CD8-positive, alpha-beta memory T cell (primary cell): ENCODE results near the gene PLA2G12A. TPM values are rescaled to one million over a fixed set of nuclear protein-coding genes. Genes with fewer than 3 reads are reported as not detected.

ENCODE experiments used
- CTCF ChIA-PET: fragments of 350-600 bp; sonication (Branson Sonifier 250); formaldehyde crosslinking; loops from one replicate; lab custom pipeline; 2021; ENCODE audit warnings: antibody characterized with exemption; lab: Charles Lee
- POLR2A ChIA-PET: fragments of 350-600 bp; sonication (Branson Sonifier 250); formaldehyde crosslinking; loops from one replicate; lab custom pipeline; 2021; ENCODE audit warnings: antibody characterized with exemption; lab: Charles Lee
- DNase-seq, 5 donors: peaks; one replicate each; pipeline versions ENCODE4 v3.0.0 to v3.0.0-alpha.2; 2020 to 2022; ENCODE audit warnings: mixed read lengths in 1 of 5
- H3K27ac ChIP-seq: one replicate; pipeline ENCODE4 v1.7.0; 2013; ENCODE audit warnings: low read depth, mild to moderate bottlenecking, low read length, moderate library complexity
- H3K27me3 ChIP-seq: 2 replicates; pipeline ENCODE4 v1.7.0; 2013; ENCODE audit warnings: low read length, mild to moderate bottlenecking; ENCODE audit not compliant: insufficient read depth, poor library complexity, severe bottlenecking
- H3K36me3 ChIP-seq: 2 replicates; pipeline ENCODE4 v1.7.0; 2013; ENCODE audit warnings: mild to moderate bottlenecking, low read length, moderate library complexity; ENCODE audit not compliant: insufficient read depth
- H3K4me1 ChIP-seq: 2 replicates; pipeline ENCODE4 v1.7.0; 2013; ENCODE audit warnings: mild to moderate bottlenecking, low read length, moderate library complexity; ENCODE audit not compliant: insufficient read depth
- H3K4me3 ChIP-seq: 2 replicates; pipeline ENCODE4 v1.7.0; 2013; ENCODE audit warnings: mild to moderate bottlenecking, low read length
- H3K9me3 ChIP-seq: 2 replicates; pipeline ENCODE4 v1.7.0; 2013; ENCODE audit warnings: mild to moderate bottlenecking, low read length
- H3K27ac Mint-ChIP-seq, 8 donors: one replicate each; pipeline ENCODE4 v1.8.0; 2020 to 2021; ENCODE audit warnings: mixed read lengths in 8 of 8, mild to moderate bottlenecking in 6 of 8, inconsistent platforms in 3 of 8, moderate library complexity in 3 of 8
- H3K27me3 Mint-ChIP-seq, 2 donors: one replicate each; pipeline ENCODE4 v1.8.0; 2020 to 2021; ENCODE audit warnings: mixed read lengths in 2 of 2, mild to moderate bottlenecking in 1 of 2, moderate library complexity in 1 of 2
- H3K36me3 Mint-ChIP-seq, 3 donors: one replicate each; pipeline ENCODE4 v1.8.0; 2020 to 2021; ENCODE audit warnings: mixed read lengths in 3 of 3, inconsistent platforms in 1 of 3, mild to moderate bottlenecking in 1 of 3
- H3K4me1 Mint-ChIP-seq, 3 donors: one replicate each; pipeline ENCODE4 v1.8.0; 2020 to 2021; ENCODE audit warnings: mixed read lengths in 3 of 3, inconsistent platforms in 1 of 3, mild to moderate bottlenecking in 1 of 3
- H3K4me3 Mint-ChIP-seq, 7 donors: one replicate each; pipeline ENCODE4 v1.8.0; 2020 to 2021; ENCODE audit warnings: mixed read lengths in 7 of 7, mild to moderate bottlenecking in 6 of 7, moderate library complexity in 4 of 7, inconsistent platforms in 2 of 7
- H3K9me3 Mint-ChIP-seq, 5 donors: one replicate each; pipeline ENCODE4 v1.8.0; 2020 to 2022; ENCODE audit warnings: mixed read lengths in 5 of 5, mild to moderate bottlenecking in 3 of 5, moderate library complexity in 2 of 5, inconsistent platforms in 1 of 5
- polyA plus RNA-seq: library from polyadenylated mRNA; unstranded; fragments of 300-500 nt; fragmentation: Illumina TruSeq; gene quantifications from one replicate; pipeline ENCODE4 v1.2.3, GENCODE V29; 2021
- total RNA-seq, 2 experiments: library from RNA; stranded (reverse); gene quantifications; one replicate each; pipeline ENCODE4 v1.2.3, GENCODE V29; 2021

PLA2G12A gene
- total and polyA plus RNA-seq, 3 experiments from 2014 or later, result 16.8 to 44.5 (median 23.0) TPM

DNA sequence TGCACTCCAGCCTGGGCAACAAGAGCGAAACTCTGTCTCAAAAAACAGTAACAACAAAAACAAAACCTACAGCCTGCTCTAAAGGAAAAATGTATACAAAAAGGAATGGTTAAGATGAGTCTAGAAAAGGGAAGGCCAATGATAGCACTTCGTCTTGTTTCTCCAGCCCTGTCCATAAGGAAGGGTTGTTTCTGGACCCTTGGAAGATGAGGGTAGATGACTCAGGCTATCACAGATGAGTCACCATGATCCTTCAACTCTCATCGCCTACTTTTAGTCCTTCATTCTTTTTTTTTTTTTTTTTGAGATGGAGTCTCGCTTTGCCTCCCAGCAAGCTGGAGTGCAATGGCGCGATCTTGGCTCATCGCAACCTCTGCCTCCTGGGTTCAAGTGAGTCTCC lies 8.8 kb downstream of the PLA2G12A start:
- DNase-seq, result no peak
- Histone ChIP-seq H3K4me1 (no peaks in the 10 kb centered on the region), H3K27ac (no peak overlapping the region), H3K9me3 (no peaks in the 10 kb centered on the region), H3K27me3 (no peaks in the 10 kb centered on the region), H3K4me3 (no peak overlapping the region), H3K36me3 (peaks cover 4% of the 10 kb centered on the region)
- Mint-ChIP-seq H3K4me1 (peaks cover 5 to 22% (median 9%) of the 10 kb centered on the region in 3 donors), H3K27me3 (no peaks in the 10 kb centered on the region), H3K9me3 (no peaks in the 10 kb centered on the region), H3K27ac (peak overlapping the region in 1 of 8 donors; percentile 38), H3K4me3 (no peak overlapping the region), H3K36me3 (peaks cover 2 to 37% (median 12%) of the 10 kb centered on the region in 3 donors)
- POLR2A ChIA-PET, result no interaction called here
- CTCF ChIA-PET, result no interaction called here

DNA sequence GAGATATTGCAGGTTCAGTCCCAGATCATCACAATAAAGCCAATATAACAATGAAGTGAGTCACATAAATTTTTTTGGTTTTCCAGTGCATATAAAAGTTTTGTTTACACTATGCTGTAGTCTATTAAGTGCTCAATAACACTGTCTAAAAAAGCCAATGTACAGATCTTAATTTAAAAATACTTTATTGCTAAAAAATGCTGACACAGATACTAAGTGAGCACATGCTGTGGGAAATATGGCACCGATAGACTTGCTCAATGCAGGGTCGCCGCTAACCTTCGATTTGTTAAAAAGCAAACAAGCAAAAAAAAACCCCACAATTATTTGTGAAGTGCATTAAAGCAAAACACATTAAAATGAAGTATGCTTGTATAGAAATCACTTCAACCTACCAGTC lies 10.3 kb downstream of the PLA2G12A start:
- Histone ChIP-seq H3K4me1 (no peaks in the 10 kb centered on the region), H3K9me3 (no peaks in the 10 kb centered on the region), H3K4me3 (no peak overlapping the region), H3K36me3 (peaks cover 4% of the 10 kb centered on the region), H3K27me3 (no peaks in the 10 kb centered on the region), H3K27ac (no peak overlapping the region)
- ChIA-PET POLR2A (no interaction called here), CTCF (no interaction called here)
- Mint-ChIP-seq H3K4me1 (peaks cover 3 to 18% (median 4%) of the 10 kb centered on the region in 3 donors), H3K27ac (no peak overlapping the region), H3K27me3 (no peaks in the 10 kb centered on the region), H3K36me3 (peaks cover 0 to 38% (median 13%) of the 10 kb centered on the region in 3 donors), H3K9me3 (no peaks in the 10 kb centered on the region), H3K4me3 (no peak overlapping the region)
- DNase-seq, result no peak

DNA sequence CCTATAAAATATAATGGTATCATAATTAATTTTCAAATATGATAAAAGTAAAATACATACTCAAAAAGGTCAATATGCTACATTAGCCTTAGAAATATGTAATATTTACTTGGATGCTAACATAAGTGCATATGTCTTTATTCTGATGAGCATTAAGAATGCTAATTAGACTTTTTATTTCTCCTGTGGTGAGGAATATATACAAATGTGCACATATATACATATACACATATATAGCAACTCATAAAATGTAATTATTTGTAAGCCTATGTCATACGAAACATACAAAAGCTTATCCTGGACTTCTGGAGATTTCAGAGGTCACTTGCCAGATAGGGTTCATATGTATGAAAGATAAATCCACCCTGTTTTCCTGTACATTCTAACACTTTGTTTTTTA lies 11.1 kb downstream of the PLA2G12A start:
- Mint-ChIP-seq H3K4me3 (no peak overlapping the region), H3K27me3 (no peaks in the 10 kb centered on the region), H3K36me3 (peaks cover 0 to 38% (median 11%) of the 10 kb centered on the region in 3 donors), H3K4me1 (peaks cover 0 to 15% (median 3%) of the 10 kb centered on the region in 3 donors), H3K9me3 (no peaks in the 10 kb centered on the region), H3K27ac (no peak overlapping the region)
- POLR2A ChIA-PET, result no interaction called here
- Histone ChIP-seq H3K4me3 (no peak overlapping the region), H3K4me1 (no peaks in the 10 kb centered on the region), H3K36me3 (peaks cover 4% of the 10 kb centered on the region), H3K27ac (no peak overlapping the region), H3K9me3 (no peaks in the 10 kb centered on the region), H3K27me3 (no peaks in the 10 kb centered on the region)
- CTCF ChIA-PET, result no interaction called here
- DNase-seq, result no peak

DNA sequence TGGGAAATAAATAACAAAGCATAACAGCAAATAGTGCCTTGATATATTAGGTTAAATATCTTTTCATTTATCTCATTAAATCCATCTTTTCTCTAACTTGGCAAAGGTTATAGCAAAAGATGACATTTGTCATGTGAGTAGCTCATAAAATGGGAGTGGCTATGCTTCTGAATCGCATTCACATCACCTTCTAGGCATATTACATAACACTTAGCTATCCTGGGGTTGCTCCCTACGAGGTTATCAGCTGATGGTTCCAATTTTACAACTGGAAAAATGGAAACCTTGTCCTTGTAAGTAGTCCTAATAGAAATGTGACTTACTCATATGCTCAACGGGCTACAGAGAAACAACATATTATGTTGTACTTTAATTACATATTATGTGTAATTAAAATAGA lies 16.4 kb downstream of the PLA2G12A start:
- Histone ChIP-seq H3K9me3 (no peaks in the 10 kb centered on the region), H3K4me1 (no peaks in the 10 kb centered on the region), H3K27me3 (no peaks in the 10 kb centered on the region), H3K36me3 (peaks cover 4% of the 10 kb centered on the region), H3K4me3 (no peak overlapping the region), H3K27ac (no peak overlapping the region)
- Mint-ChIP-seq H3K4me1 (no peaks in the 10 kb centered on the region), H3K4me3 (no peak overlapping the region), H3K9me3 (no peaks in the 10 kb centered on the region), H3K27ac (no peak overlapping the region), H3K36me3 (peaks cover 0 to 55% (median 11%) of the 10 kb centered on the region in 3 donors), H3K27me3 (no peaks in the 10 kb centered on the region)
- CTCF ChIA-PET, result interaction anchor here (0.9 kb wide), 1 partner anchor 12 kb away, joined by 3 read pairs; no protein-coding TSS in a partner anchor
- DNase-seq, result no peak
- POLR2A ChIA-PET, result no interaction called here

DNA sequence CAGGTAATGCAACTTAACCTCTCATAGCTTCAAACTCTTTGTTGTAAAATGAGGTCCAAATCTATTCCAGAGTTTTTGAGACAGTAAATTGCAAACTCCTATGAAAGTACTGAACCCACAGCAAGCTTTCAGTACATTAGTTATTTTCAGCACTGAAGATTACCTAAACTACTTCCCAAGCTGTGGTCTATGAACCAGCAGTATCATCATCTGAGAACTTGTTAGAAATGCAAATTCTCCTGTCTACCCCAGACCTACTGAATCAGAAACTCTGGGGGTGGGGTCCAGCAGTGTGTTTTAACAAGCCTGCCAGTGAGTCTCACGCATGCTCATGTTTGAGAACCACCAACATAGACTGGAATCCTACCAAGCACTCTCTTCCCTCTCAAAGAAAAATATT lies 20.9 kb downstream of the PLA2G12A start:
- peaks cover 2 to 3% (median 3%) of the 10 kb centered on the region in 3 donors for H3K4me1 Mint-ChIP-seq
- H3K27ac Mint-ChIP-seq, result peak overlapping the region in 2 of 8 donors; percentile 46 to 84
- no peak for DNase-seq
- H3K9me3 ChIP-seq, result no peaks in the 10 kb centered on the region
- no peak overlapping the region for H3K4me3 Mint-ChIP-seq
- H3K4me3 ChIP-seq, result no peak overlapping the region
- H3K27me3 ChIP-seq, result no peaks in the 10 kb centered on the region
- CTCF ChIA-PET, result no interaction called here
- H3K36me3 Mint-ChIP-seq, result peaks cover 0 to 27% (median 0%) of the 10 kb centered on the region in 3 donors
- H3K36me3 ChIP-seq, result no peaks in the 10 kb centered on the region
- peaks cover under 1% of the 10 kb centered on the region for H3K4me1 ChIP-seq
- POLR2A ChIA-PET, result no interaction called here
- H3K27ac ChIP-seq, result no peak overlapping the region
- H3K27me3 Mint-ChIP-seq, result no peaks in the 10 kb centered on the region
- no peaks in the 10 kb centered on the region for H3K9me3 Mint-ChIP-seq

DNA sequence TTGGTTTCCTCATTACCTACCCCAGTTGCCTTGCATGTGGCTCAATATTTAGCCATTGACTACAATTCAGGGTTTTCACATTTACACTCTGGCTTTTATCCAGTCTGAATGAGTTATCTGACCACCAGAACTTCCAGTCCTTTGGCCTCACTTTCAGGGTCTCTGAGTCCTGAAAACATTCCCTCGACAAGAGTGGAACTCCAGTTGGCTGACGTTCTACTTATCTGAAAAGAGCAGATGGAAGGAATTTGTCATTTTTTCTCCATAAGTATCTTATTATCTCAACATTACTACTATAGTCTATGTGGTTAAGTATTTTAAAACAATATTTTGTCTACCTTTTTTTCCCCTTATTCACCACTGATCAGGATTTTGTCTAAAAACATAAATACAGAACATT lies 21.4 kb downstream of the PLA2G12A start:
- no peaks in the 10 kb centered on the region for H3K27me3 Mint-ChIP-seq
- Histone ChIP-seq H3K36me3 (no peaks in the 10 kb centered on the region), H3K4me3 (no peak overlapping the region), H3K4me1 (peaks cover 6% of the 10 kb centered on the region), H3K27me3 (no peaks in the 10 kb centered on the region), H3K9me3 (no peaks in the 10 kb centered on the region), H3K27ac (no peak overlapping the region)
- peaks cover 0 to 24% (median 0%) of the 10 kb centered on the region in 3 donors for H3K36me3 Mint-ChIP-seq
- CTCF ChIA-PET, result no interaction called here
- no peak overlapping the region for H3K4me3 Mint-ChIP-seq
- no peak overlapping the region for H3K27ac Mint-ChIP-seq
- no peak for DNase-seq
- POLR2A ChIA-PET, result no interaction called here
- peaks cover 6 to 8% (median 7%) of the 10 kb centered on the region in 3 donors for H3K4me1 Mint-ChIP-seq
- H3K9me3 Mint-ChIP-seq, result no peaks in the 10 kb centered on the region

DNA sequence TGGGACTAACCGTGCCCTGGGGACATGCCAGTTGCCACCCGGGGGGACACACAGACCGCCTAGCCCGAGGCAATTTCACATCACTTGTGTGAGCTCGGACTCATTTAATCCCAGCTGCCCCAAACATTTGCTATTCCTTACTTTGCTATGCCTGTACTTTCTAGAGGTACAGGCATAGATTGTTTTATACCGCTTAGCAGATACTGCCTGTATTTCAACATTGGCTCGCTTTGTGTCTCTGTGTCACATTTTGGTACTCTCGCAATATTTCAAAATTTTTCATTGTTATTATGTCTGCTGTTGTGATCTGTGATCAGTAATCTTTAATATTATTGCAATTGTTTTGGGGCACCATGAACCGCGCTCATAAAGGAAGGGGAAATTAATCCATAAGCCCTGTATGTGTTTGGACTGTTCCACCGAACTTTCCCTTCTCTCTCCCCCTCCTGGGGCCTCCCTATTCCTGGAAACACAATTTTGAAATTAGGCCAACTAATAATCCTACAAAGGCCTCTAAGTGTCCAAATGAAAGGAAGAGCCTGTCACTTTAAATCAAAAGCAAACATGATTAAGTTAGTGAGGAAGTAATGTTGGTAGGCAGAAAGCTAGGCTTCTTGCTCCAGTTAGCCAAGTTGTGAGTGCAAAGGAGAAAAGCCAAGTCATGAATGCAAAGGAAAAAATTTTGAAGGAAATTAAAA lies 26.1 kb downstream of the PLA2G12A start:
- no peak for DNase-seq
- Histone ChIP-seq H3K36me3 (no peaks in the 10 kb centered on the region), H3K4me1 (peaks cover 24% of the 10 kb centered on the region), H3K27me3 (no peaks in the 10 kb centered on the region), H3K9me3 (no peaks in the 10 kb centered on the region), H3K4me3 (peak overlapping the region; percentile 76), H3K27ac (peak overlapping the region; percentile 69)
- Mint-ChIP-seq H3K4me3 (peak overlapping the region; percentile 87 to 96 (median 93)), H3K4me1 (peaks cover 31 to 42% (median 40%) of the 10 kb centered on the region in 3 donors), H3K27me3 (no peaks in the 10 kb centered on the region), H3K36me3 (peaks cover 0 to 9% (median 0%) of the 10 kb centered on the region in 3 donors), H3K9me3 (no peaks in the 10 kb centered on the region), H3K27ac (peak overlapping the region in 7 of 8 donors; percentile 48 to 91 (median 83))
- ChIA-PET POLR2A (interaction anchor here (0.5 to 3.4 kb wide), 4 partner anchors 11 to 144 kb away, joined by 3 to 16 read pairs (median 4); partner anchors contain the start of genes MCUB and PLA2G12A), CTCF (interaction anchor here (0.8 to 1.6 kb wide), 7 partner anchors 8 to 283 kb away, joined by 3 to 6 read pairs (median 4); partner anchors contain the start of genes MCUB and PLA2G12A)
